B cell (primary cell): Measurements from ENCODE around the gene RIPK3. TPM values are rescaled to one million over a fixed set of nuclear protein-coding genes. Genes with fewer than 3 reads are reported as not detected.

ENCODE experiments used
- ATAC-seq: fragments of 200-7000 bp; cut with Tn5 transposase; one replicate; pipeline ENCODE4 v1.10.0; 2021; ENCODE audit warnings: low read depth, mild to moderate bottlenecking, moderate number of reproducible peaks, moderate library complexity
- CTCF ChIA-PET: fragments of 350-600 bp; sonication (Branson Sonifier 250); formaldehyde crosslinking; loops from one replicate; lab custom pipeline; 2021; ENCODE audit warnings: antibody characterized with exemption, inconsistent platforms; lab: Charles Lee
- POLR2A ChIA-PET: fragments of 350-600 bp; sonication (Branson Sonifier 250); formaldehyde crosslinking; loops from one replicate; lab custom pipeline; 2021; ENCODE audit warnings: antibody characterized with exemption; lab: Charles Lee
- DNase-seq: peaks from one replicate; pipeline ENCODE4 v3.0.0; 2013
- H2AFZ ChIP-seq: 2 replicates; pipeline ENCODE4 v1.6.1; 2012; ENCODE audit warnings: mild to moderate bottlenecking, low read depth, low read length; ENCODE audit not compliant: insufficient read depth, poor library complexity, severe bottlenecking
- H3K27ac ChIP-seq, 2 donors: 1 replicate in 1 of 2; 2 replicates in 1 of 2; pipeline ENCODE4 v1.5.1; 2012 to 2013; ENCODE audit warnings: low read length in 2 of 2, mild to moderate bottlenecking in 2 of 2, moderate library complexity in 1 of 2
- H3K27me3 ChIP-seq, 4 experiments: fragments of 200-600 bp in 1 of 4; sonication (generic) in 1 of 4; replicated peaks in 1 of 4; 1 replicate in 2 of 4; 2 replicates in 2 of 4; pipeline versions ENCODE4 v1.6.1 to v1.7.0; 2013 to 2016; ENCODE audit warnings: low read length in 3 of 4, mild to moderate bottlenecking in 2 of 4, mixed read lengths in 1 of 4, moderate library complexity in 1 of 4; ENCODE audit not compliant: insufficient read depth in 4 of 4, control insufficient read depth in 3 of 4; ENCODE audit errors: control extremely low read depth in 1 of 4
- H3K36me3 ChIP-seq, 2 experiments: replicated peaks in 1 of 2; 1 replicate in 1 of 2; 2 replicates in 1 of 2; pipeline versions ENCODE4 v1.6.1 to v1.7.1; 2013; ENCODE audit warnings: low read length in 1 of 2; ENCODE audit not compliant: insufficient read depth in 2 of 2, control insufficient read depth in 1 of 2; ENCODE audit errors: control extremely low read depth in 1 of 2, extremely low read depth in 1 of 2
- H3K4me1 ChIP-seq, 2 donors: fragments of 200-600 bp in 1 of 2; sonication (generic) in 1 of 2; 1 replicate in 1 of 2; 2 replicates in 1 of 2; pipeline versions ENCODE4 v1.5.1 to v1.6.1; 2013 to 2017; ENCODE audit warnings: low read length in 2 of 2; ENCODE audit not compliant: control insufficient read depth in 2 of 2, insufficient read depth in 2 of 2
- H3K4me2 ChIP-seq: replicated peaks from 2 replicates; pipeline ENCODE3; 2012; ENCODE audit warnings: mild to moderate bottlenecking, low read depth, low read length; ENCODE audit not compliant: poor library complexity, severe bottlenecking
- H3K4me3 ChIP-seq, 5 experiments: fragments of 200-600 bp in 1 of 5; sonication (generic) in 1 of 5; 1 replicate in 3 of 5; 2 replicates in 2 of 5; pipeline versions ENCODE4 v1.5.1 to v1.7.0; 2011 to 2016; ENCODE audit warnings: low read length in 4 of 5, mild to moderate bottlenecking in 4 of 5, low read depth in 2 of 5, control low read depth in 1 of 5, moderate library complexity in 1 of 5; ENCODE audit not compliant: insufficient read depth in 1 of 5; ENCODE audit errors: control extremely low read depth in 1 of 5, extremely low read depth in 1 of 5
- H3K79me2 ChIP-seq: fragments of 200-600 bp; sonication (generic); one replicate; pipeline ENCODE4 v1.6.0; 2016; ENCODE audit warnings: low read length; ENCODE audit not compliant: control insufficient read depth, insufficient read depth
- H3K9ac ChIP-seq: fragments of 200-600 bp; sonication (generic); 2 replicates; pipeline ENCODE4 v1.6.1; 2017; ENCODE audit warnings: mild to moderate bottlenecking, low read length, moderate library complexity
- H3K9me3 ChIP-seq, 3 donors: one replicate each; pipeline versions ENCODE4 v1.6.1 to v1.7.1; 2013; ENCODE audit warnings: low read length in 2 of 3; ENCODE audit not compliant: control insufficient read depth in 2 of 3, insufficient read depth in 1 of 3; ENCODE audit errors: control extremely low read depth in 1 of 3
- H4K20me1 ChIP-seq: 2 replicates; pipeline ENCODE4 v1.6.0; 2012; ENCODE audit warnings: mild to moderate bottlenecking, low read length; ENCODE audit not compliant: insufficient read depth, control insufficient read depth, poor library complexity, severe bottlenecking
- H3K27ac Mint-ChIP-seq: one replicate; pipeline ENCODE4 v1.8.0; 2021; ENCODE audit warnings: mixed read lengths
- H3K27me3 Mint-ChIP-seq: one replicate; pipeline ENCODE4 v1.8.0; 2021; ENCODE audit warnings: mixed read lengths
- H3K4me1 Mint-ChIP-seq: one replicate; pipeline ENCODE4 v1.8.0; 2021; ENCODE audit warnings: mixed read lengths
- H3K4me3 Mint-ChIP-seq: one replicate; pipeline ENCODE4 v1.8.0; 2021; ENCODE audit warnings: mixed read lengths
- H3K9me3 Mint-ChIP-seq: one replicate; pipeline ENCODE4 v1.8.0; 2022; ENCODE audit warnings: mixed read lengths; ENCODE audit not compliant: insufficient read depth
- CTCF ChIP-seq: fragments of 200-600 bp; IDR thresholded peaks from one replicate; pipeline ENCODE4 v1.8.0; 2022; ENCODE audit warnings: antibody characterized with exemption, mild to moderate bottlenecking
- EZH2 ChIP-seq: IDR thresholded peaks from 2 replicates; pipeline ENCODE4 v1.6.1; 2012; ENCODE audit warnings: borderline replicate concordance, low read depth, mild to moderate bottlenecking, moderate library complexity, low read length; ENCODE audit not compliant: insufficient read depth, poor library complexity, severe bottlenecking
- WGBS: methylation state at CpG from one replicate; pipeline ENCODE4 v1.1.5; 2013; ENCODE audit warnings: missing lambda C conversion rate; ENCODE audit not compliant: insufficient coverage; 5-methylcytosine and 5-hydroxymethylcytosine counted together
- intact Hi-C: fragments of 100-400 bp; cut with micrococcal nuclease; formaldehyde crosslinking; loops from one replicate; pipeline ENCODE4 v1.10.0; 2022
- polyA plus RNA-seq: library from polyadenylated mRNA; depleted of rRNA; stranded (reverse); fragments of >200 nt; gene quantifications from 2 replicates; pipeline ENCODE4 v1.2.3, GENCODE V29; 2012
- total RNA-seq, 2 donors: library from RNA; stranded (reverse); fragments of 120-200 nt in 1 of 2; gene quantifications; 1 replicate in 1 of 2; 2 replicates in 1 of 2; pipeline versions ENCODE4 v1.2.3 to v1.2.4, GENCODE V29; 2013 to 2022

Gene RIPK3
- total and polyA plus RNA-seq, 2 donors (not counting 1 experiment from before 2014, with no cell fraction given), result 65.5 to 77.6 TPM

- Histone ChIP-seq H3K4me1 (peaks cover 38 to 54% of the 10 kb centered on the region in 2 donors), H4K20me1 (peaks cover 25% of the 10 kb centered on the region), H3K27ac (peak overlapping the region in 1 of 2 donors; percentile 2), H3K27me3 (no peaks in the 10 kb centered on the region), H3K36me3 (peaks cover 0 to 6% of the 10 kb centered on the region in 2 experiments), H2AFZ (no peak overlapping the region), H3K9ac (no peak overlapping the region), H3K79me2 (peaks cover 8% of the 10 kb centered on the region), H3K4me2 (peak overlapping the region; percentile 42), H3K9me3 (no peaks in the 10 kb centered on the region), H3K4me3 (no peak overlapping the region)
- intact Hi-C loops, result loop anchor here (5.0 kb wide), 1 partner anchor 301 kb away; no protein-coding TSS in a partner anchor
- ATAC-seq (no peak), DNase-seq (no peak)
- ChIA-PET CTCF (interaction anchor here (0.9 to 9.4 kb wide), 7 partner anchors 15 to 124 kb away, joined by 3 to 112 read pairs (median 39); partner anchors contain the start of genes CBLN3, KHNYN, MDP1 and RABGGTA), POLR2A (interaction anchor here (0.7 to 1.3 kb wide), 2 partner anchors 42 to 177 kb away, joined by 3 to 4 read pairs; partner anchors contain the start of genes PSME1 and RABGGTA)
- 29% methylated on average over 9 of the region's 9 CpGs for WGBS
- H3K27ac Mint-ChIP-seq, result peak overlapping the region; percentile 91
- TF ChIP-seq CTCF (no peak), EZH2 (no peak)
- H3K27me3 Mint-ChIP-seq, result no peaks in the 10 kb centered on the region
- no peaks in the 10 kb centered on the region for H3K9me3 Mint-ChIP-seq
- H3K4me1 Mint-ChIP-seq, result peaks cover 55% of the 10 kb centered on the region
- H3K4me3 Mint-ChIP-seq, result peak overlapping the region; percentile 84
Measured at GRCh38 chr14:24312736-24313507, 26.9 kb downstream of the RIPK3 start.
